PC-3 (cell line): Measurements from ENCODE around the gene IRAK4.

Experiments used
- CTCF ChIP-seq: fragments of 300-600 bp; sonication (generic); conservative IDR thresholded peaks from 2 replicates; pipeline ENCODE4 v1.5.1; 2017; ENCODE audit warnings: antibody characterized with exemption, low read depth, mild to moderate bottlenecking, low read length
- EZH2 ChIP-seq: fragments of 300-600 bp; sonication (generic); IDR thresholded peaks from one replicate; pipeline ENCODE4 v1.6.1; 2017; ENCODE audit warnings: antibody characterized with exemption, mild to moderate bottlenecking, low read length; ENCODE audit not compliant: unreplicated experiment
- EZH2phosphoT487 ChIP-seq: fragments of 300-600 bp; sonication (generic); IDR thresholded peaks from 2 replicates; pipeline ENCODE4 v1.6.1; 2018; ENCODE audit warnings: mild to moderate bottlenecking, antibody characterized with exemption, low read length, borderline replicate concordance

- TF ChIP-seq CTCF = no peak
- no peak for TF ChIP-seq EZH2phosphoT487
- TF ChIP-seq EZH2 = no peak
Observed at GRCh38 chr12:43812926-43813325, 54.2 kb downstream of the IRAK4 start.
